Right renal pelvis (tissue), 4 donors: Measurements from ENCODE around the gene PRRC2C. TPM values are rescaled to one million over a fixed set of nuclear protein-coding genes. Genes with fewer than 3 reads are reported as not detected.
"Not testable (repeated sequence)": the region's sequence is repeated elsewhere in the genome, so short reads cannot be mapped to it uniquely, and the experiment has no call there.

ENCODE experiments used
- DNase-seq, 4 donors: peaks; one replicate each; pipeline ENCODE4 v3.0.0-alpha.2; 2013; ENCODE audit warnings: low read depth in 4 of 4, low spot score in 3 of 4, missing footprints in 1 of 4
- polyA plus RNA-seq, 4 donors: library from polyadenylated mRNA; unstranded; fragments of 120-200 nt; gene quantifications; one replicate each; pipeline ENCODE4 v1.2.1, GENCODE V29; 2013; ENCODE audit not compliant: insufficient read length in 4 of 4

PRRC2C gene
- polyA plus RNA-seq, 4 donors, result 108 to 141 (median 134) TPM

- no peak for DNase-seq
Measured at GRCh38 chr1:171581766-171582165, 96.4 kb downstream of the PRRC2C start.

- DNase-seq, result no peak
Measured at GRCh38 chr1:171582589-171582988, 97.3 kb downstream of the PRRC2C start.

- DNase-seq, result no peak
Measured at GRCh38 chr1:171583591-171584201, 98.4 kb downstream of the PRRC2C start.

- no peak for DNase-seq
Measured at GRCh38 chr1:171585715-171586114, 100.4 kb downstream of the PRRC2C start.

- no peak for DNase-seq
Measured at GRCh38 chr1:171588230-171588629, 102.9 kb downstream of the PRRC2C start.

GRCh38 chr1:171590022-171590421 lies 104.7 kb downstream of the PRRC2C start:
- DNase-seq, result no peak

- no peak for DNase-seq
Measured at GRCh38 chr1:171595324-171595723, 110.0 kb downstream of the PRRC2C start.

- DNase-seq, result no peak
Measured at GRCh38 chr1:171596119-171596518, 110.8 kb downstream of the PRRC2C start.

- no peak for DNase-seq
Measured at GRCh38 chr1:171596705-171597104, 111.4 kb downstream of the PRRC2C start.

GRCh38 chr1:171597203-171597602 lies 111.9 kb downstream of the PRRC2C start:
- DNase-seq, result no peak

- not testable (repeated sequence) for DNase-seq
Measured at GRCh38 chr1:171600310-171600709, 115.0 kb downstream of the PRRC2C start.

- no peak for DNase-seq
Measured at GRCh38 chr1:171600862-171601261, 115.5 kb downstream of the PRRC2C start.

- DNase-seq, result not testable (repeated sequence)
Measured at GRCh38 chr1:171603042-171603441, 117.7 kb downstream of the PRRC2C start.

- no peak for DNase-seq
Measured at GRCh38 chr1:171606402-171606941, 121.1 kb downstream of the PRRC2C start.

GRCh38 chr1:171610385-171610784 lies 125.1 kb downstream of the PRRC2C start:
- DNase-seq, result no peak

GRCh38 chr1:171611306-171611705 lies 126.0 kb downstream of the PRRC2C start:
- DNase-seq, result no peak

- DNase-seq, result no peak
Measured at GRCh38 chr1:171613282-171613681, 128.0 kb downstream of the PRRC2C start.

- DNase-seq, result not testable (repeated sequence)
Measured at GRCh38 chr1:171615122-171615906, 130.0 kb downstream of the PRRC2C start.

- DNase-seq, result no peak
Measured at GRCh38 chr1:171616586-171616985, 131.3 kb downstream of the PRRC2C start.

- DNase-seq, result no peak
Measured at GRCh38 chr1:171622152-171622462, 136.8 kb downstream of the PRRC2C start, which contains the start of gene MYOCOS. MYOCOS (plus strand) TSS chr1:171622243; CDS start chr1:171623884, 1,641 bp downstream.

- DNase-seq, result no peak
Measured at GRCh38 chr1:171623651-171624331, 138.5 kb downstream of the PRRC2C start.
